Stimulated activated CD8-positive, alpha-beta memory T cell treated with anti-CD3 and anti-CD28 coated beads, Interleukin-12 subunit alpha, Interleukin-12 subunit beta, amount 100 ng/mL, for 4 hours (primary cell): Measurements from ENCODE around the gene BCAS1.

Experiments used
- DNase-seq: peaks from one replicate; pipeline ENCODE4 v3.0.0-alpha.2; 2020; ENCODE audit warnings: low read depth

The BCAS1 gene

DNA sequence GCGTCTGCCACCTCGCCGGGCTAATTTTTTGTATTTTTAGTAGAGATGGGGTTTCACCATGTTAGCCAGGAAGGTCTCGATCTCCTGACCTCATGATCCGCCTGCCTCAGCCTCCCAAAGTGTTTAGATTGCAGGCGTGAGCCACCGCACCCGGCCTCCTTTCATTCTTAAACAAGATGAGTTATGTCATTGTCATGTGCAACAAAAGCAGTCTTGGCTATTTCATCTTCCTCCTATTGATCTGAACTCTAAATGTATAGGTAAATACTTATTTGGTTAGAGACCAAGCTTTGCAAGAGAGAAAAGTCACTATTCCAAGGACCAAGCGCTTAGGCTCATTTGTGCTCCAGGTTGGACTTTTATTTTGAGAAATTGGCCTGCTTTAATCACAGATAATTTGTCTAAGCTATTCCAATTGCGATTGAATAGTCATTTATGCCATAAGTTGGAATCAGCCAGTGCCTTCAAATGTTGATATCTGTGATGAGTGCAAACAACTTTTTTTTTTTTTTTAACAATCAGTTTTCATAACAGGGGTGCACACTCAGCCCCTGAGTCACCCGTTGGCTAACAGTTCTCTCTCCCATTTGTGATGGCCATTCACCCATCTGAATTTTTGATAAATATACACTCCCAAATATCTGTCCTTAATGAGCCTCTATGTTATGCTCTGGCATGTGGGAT lies 167.3 kb downstream of the BCAS1 start:
- no peak for DNase-seq

DNA sequence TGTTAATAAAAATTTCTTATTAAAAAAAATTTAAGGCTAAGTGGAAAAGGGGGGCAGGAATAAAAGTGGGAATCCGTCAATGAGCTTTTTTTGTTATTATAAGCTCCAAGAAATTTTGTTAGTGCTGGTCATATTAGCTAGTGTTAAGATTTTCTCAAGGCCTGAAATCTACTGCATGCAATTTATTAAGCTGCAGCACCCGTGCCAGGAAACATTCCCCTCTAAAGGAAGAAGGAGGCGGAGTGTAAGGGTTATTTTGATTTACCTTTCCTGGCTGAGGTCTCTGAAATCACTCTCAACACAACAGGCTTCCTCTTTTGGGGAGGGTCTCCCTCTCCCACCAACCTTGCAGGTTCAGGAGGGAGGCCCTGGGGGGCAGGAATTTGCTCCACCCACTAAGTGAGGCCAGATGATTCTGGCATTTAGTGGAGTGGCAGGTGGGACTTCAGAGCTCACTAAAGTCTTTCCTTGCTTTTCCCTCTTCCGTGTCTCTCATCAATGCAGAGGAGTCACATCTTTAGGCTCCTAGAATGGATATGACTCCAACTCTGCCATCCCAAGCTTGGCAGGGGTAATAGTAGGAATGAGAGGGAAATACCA lies 168.8 kb downstream of the BCAS1 start:
- no peak for DNase-seq

DNA sequence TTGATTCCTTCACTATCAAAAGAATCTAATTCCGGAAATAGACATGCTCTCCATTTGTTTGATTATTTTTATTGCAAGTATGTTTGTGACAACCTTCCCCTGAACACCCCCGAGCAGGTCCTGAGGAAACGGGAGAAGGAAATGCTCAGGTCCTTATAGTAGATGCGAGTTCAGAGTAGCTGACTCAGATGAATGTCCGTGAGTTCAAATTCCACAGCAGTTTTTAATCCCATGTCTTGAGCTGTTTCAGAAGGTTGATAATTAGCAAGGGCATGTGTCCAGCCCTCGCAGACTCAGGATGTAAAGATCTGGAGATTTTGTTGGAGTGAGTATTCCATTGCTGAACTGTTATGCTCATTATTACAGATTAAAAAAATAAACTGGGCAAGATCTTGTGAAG lies 169.3 kb downstream of the BCAS1 start:
- no peak for DNase-seq

DNA sequence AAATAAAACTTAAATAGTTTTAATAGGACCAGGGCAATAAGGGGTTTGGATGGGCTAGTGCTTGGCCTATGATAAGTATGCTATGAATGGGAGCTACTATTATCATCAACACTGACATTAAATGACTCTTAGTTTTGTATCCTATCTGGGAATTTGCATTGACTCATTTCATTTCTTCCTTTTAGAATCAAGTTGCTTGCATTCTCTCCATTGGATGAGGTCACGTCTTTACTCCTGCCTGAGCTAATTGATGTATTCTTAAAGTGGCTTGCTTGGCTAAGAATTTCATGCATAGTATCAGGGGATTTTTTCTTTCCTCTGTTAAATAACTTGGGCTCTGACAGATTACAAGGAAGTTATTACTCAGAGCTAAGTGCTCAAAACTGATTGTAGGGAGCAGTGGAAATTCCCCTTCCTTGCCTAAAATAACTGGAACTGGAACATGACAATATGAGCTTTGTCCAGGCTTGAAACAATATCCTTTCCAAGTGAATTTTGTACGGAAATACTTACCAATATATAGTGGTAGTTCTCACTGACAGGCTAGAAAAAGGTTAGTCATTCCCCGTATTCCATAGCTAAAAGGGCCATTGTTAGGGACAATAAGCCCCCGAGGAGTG lies 169.9 kb downstream of the BCAS1 start:
- no peak for DNase-seq

DNA sequence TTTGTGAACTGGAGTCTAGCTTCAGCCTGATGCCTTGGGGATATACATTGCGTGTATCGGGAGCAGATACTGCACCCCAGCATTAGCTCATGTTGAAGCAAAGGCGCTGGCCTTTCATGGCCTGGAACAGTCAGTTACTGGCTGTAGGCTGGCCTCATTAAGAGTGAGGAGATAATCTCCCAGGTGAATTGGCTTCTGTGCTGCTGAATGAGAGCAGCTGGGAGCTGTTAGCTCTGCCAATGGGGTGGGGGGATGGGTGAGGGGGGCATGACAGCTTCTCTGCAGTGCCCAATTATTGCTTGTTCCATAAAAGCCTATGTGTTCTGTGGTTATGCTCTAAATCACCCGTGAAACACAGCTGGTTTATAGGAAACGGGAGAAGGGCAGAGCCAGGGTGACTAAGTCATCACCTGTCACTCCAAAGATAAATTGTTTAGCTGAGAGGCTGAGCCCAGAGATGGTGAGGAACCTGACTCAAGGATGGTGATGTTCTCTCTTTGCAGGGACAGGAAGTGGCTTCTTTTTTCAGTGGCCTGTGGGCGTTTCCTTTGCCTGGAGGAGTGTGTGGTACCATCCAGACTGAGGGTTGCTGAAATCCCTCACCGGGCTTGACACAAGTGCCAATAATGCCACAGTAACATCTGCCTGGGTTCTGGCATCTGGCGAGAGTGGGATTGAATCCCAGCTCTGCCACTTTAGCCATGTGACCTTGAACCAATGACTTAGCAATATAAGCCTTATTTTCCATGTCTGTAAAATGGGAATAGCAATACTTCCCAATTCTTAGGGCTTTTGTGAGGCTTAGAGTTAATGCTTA lies 170.8 kb downstream of the BCAS1 start:
- DNase-seq, result peak; percentile 62

DNA sequence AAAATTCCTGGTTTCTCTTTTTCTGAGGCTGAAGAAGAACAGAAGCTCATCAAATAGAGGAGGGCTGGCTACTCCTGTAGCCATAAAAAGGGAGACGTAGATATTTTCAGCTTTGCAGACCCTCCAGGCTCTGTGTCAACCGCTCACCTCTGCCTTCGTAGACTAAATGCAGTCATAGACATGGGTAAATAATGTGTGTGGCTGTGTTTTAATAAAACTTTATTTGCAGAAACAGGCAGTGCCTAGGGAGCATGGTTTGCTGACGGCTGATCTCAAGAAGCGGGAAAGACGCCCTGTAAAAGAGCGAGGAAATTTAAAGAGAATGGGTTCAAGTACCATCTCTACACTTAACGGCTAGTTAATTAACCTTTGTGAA lies 171.8 kb downstream of the BCAS1 start:
- no peak for DNase-seq

DNA sequence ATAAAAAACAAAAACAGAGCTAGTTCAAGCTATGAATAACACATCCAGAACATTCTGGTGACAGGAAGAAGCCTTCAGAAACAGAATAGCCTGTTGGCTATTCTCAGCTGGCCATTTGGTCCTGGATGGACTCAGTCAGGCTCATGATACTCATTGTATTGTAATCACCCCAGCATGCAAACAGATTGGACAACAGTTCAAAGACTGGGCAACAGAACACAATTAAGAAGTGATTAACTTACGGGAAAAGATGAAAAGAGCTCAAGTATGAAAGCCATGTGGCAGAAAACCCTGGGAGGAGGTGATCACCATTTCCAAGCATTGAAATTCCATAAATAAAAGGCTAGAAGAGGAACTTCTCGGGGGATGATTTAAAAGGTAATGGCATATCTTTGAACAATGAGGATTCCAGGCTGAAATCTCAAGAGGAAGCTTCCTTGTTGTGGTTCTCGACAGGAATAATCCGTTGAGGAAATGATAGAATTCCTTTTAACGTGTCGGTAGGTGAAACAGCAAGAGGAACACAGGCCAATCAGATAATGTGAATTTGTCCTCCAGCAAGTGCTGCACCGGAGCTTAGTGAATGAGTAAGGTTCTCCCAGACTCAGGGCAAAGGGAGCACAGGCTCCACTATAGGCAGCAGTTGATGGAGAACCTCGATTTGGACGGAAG lies 172.4 kb downstream of the BCAS1 start:
- no peak for DNase-seq

DNA sequence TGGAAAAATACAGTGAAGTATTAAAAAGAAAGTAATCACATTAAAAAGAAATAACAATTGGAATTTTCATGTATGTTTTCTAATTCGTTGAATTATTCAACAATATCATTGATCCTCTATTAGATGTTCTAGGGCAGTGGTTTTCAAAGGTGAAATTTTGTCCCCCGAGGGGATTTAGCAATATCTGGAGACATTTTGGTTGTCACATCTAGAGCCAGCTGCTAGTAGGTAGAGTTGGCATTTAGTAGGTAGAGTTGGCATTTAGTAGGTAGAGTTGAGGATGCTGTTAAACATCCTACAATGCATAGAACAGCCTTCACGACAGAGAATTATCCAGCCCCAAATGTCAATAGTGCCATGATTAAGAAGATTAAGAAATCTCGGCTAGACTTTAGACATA lies 173.7 kb downstream of the BCAS1 start:
- DNase-seq, result no peak

DNA sequence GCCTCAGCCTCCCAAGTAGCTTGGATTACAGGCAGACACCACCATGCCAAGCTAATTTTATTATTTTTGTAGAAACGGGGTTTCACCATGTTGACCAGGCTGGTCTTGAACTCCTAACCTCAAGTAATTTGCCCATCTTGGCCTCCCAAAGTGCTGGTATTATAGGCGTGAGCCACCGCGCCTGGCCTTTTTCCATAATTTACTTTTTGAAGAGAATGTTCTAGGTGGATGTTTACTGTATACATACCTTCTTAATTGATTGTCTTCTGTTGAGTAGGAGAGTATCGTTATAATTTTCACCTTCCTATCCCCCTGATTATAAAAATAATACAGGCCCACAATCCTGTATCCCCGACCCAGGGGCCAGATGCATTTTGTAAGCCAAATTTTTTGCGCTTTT lies 174.4 kb downstream of the BCAS1 start:
- DNase-seq, result no peak

DNA sequence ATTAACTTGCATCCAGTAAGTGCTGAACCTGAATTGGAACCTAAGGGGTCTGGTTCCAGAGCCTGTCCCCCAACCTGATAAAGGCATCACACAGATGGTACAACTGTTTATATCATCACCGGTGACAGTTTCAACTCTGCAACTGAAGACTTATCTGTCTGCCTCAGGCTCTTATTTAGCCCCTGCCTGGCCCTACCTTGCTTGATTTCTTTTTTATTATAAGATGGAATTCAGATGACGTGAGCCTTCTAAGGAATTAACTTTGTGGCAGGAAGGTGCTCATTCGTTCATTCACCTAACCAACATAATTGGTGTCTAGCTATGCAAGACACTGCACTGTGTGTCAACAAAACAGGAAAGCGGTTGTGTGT lies 175.0 kb downstream of the BCAS1 start:
- no peak for DNase-seq

DNA sequence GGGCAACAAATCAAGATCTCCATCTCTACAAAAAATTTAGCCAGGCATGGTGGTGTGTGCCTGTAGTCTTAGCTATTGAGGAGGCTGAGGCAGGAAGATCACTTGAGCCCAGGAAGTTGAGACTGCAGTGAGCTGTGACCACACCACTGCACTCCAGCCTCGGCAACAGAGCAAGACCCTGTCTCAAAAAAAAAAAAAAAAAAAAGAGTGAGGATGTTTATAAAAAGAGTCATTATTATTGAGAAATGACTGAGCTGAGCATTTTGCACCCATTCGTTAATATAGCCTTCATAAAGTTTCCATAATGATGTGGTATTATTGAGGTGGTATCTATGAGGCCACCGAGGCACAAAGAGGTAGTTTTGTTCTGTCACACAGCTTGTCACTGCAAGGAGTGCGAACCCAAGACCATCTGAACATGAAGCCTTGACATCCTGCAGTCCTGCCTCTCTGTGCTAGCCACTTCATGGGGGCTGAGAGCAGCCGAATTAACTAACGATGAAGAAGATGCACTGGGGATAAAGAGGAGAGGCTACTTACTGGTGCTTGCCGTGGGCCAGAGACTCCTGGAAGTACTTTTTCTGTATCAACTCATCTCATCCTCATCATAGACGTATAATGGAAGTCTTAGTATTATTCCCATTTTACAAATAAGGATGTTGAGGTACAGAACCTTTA lies 175.5 kb downstream of the BCAS1 start:
- DNase-seq, result no peak
